ENCODE results near the gene ABCB11. TPM values are rescaled to one million over a fixed set of nuclear protein-coding genes. Genes with fewer than 3 reads are reported as not detected.

The ABCB11 gene
- total RNA-seq, 1 donor, result not detected

GRCh38 chr2:168944065-168944464, 87.1 kb downstream of the ABCB11 start:
- H3K9me3 ChIP-seq (ENCODE audit: low read depth, low read length), result no peaks in the 10 kb centered on the region
- no peak overlapping the region for H3K4me3 ChIP-seq (ENCODE audit: insufficient read depth, low read length)
- H3K79me2 ChIP-seq (ENCODE audit: insufficient read depth, low read length), result no peaks in the 10 kb centered on the region
- H3K27me3 ChIP-seq (ENCODE audit: insufficient read depth, low read length), result peaks cover 11% of the 10 kb centered on the region
- H4K20me1 ChIP-seq (ENCODE audit: insufficient read depth, low read length), result no peaks in the 10 kb centered on the region
- DNase-seq (ENCODE audit: insufficient read length, low spot score, missing footprints), result no peak
- no peaks in the 10 kb centered on the region for H3K36me3 ChIP-seq (ENCODE audit: insufficient read depth, low read length)
- TF ChIP-seq CTCF (IDR thresholded peaks at IDR 0.05; ENCODE audit: extremely low read depth, low read depth, low read length), result no peak
- H3K4me2 ChIP-seq (ENCODE audit: insufficient read depth, low read length), result no peak overlapping the region
- no peak overlapping the region for H2AFZ ChIP-seq (ENCODE audit: low read length)
- H3K27ac ChIP-seq (ENCODE audit: low read depth, low read length), result no peak overlapping the region
- no peaks in the 10 kb centered on the region for H3K4me1 ChIP-seq (ENCODE audit: insufficient read depth, low read length)

GRCh38 chr2:168941297-168941696, 89.8 kb downstream of the ABCB11 start:
- no peak for DNase-seq (ENCODE audit: insufficient read length, low spot score, missing footprints)
- H3K79me2 ChIP-seq (ENCODE audit: insufficient read depth, low read length), result no peaks in the 10 kb centered on the region
- no peaks in the 10 kb centered on the region for H4K20me1 ChIP-seq (ENCODE audit: insufficient read depth, low read length)
- peaks cover 7% of the 10 kb centered on the region for H3K27me3 ChIP-seq (ENCODE audit: insufficient read depth, low read length)
- H3K4me3 ChIP-seq (ENCODE audit: insufficient read depth, low read length), result no peak overlapping the region
- peaks cover 7% of the 10 kb centered on the region for H3K4me1 ChIP-seq (ENCODE audit: insufficient read depth, low read length)
- H3K9me3 ChIP-seq (ENCODE audit: low read depth, low read length), result no peaks in the 10 kb centered on the region
- no peak overlapping the region for H3K4me2 ChIP-seq (ENCODE audit: insufficient read depth, low read length)
- no peaks in the 10 kb centered on the region for H3K36me3 ChIP-seq (ENCODE audit: insufficient read depth, low read length)
- H3K27ac ChIP-seq (ENCODE audit: low read depth, low read length), result no peak overlapping the region
- no peak for TF ChIP-seq CTCF (IDR thresholded peaks at IDR 0.05; ENCODE audit: extremely low read depth, low read depth, low read length)
- no peak overlapping the region for H2AFZ ChIP-seq (ENCODE audit: low read length)

- H3K9me3 ChIP-seq (ENCODE audit: low read depth, low read length), result no peaks in the 10 kb centered on the region
- H3K4me2 ChIP-seq (ENCODE audit: insufficient read depth, low read length), result no peak overlapping the region
- H3K36me3 ChIP-seq (ENCODE audit: insufficient read depth, low read length), result no peaks in the 10 kb centered on the region
- no peaks in the 10 kb centered on the region for H3K79me2 ChIP-seq (ENCODE audit: insufficient read depth, low read length)
- H4K20me1 ChIP-seq (ENCODE audit: insufficient read depth, low read length), result no peaks in the 10 kb centered on the region
- H3K4me1 ChIP-seq (ENCODE audit: insufficient read depth, low read length), result peaks cover 18% of the 10 kb centered on the region
- H3K27ac ChIP-seq (ENCODE audit: low read depth, low read length), result no peak overlapping the region
- DNase-seq (ENCODE audit: insufficient read length, low spot score, missing footprints), result no peak
- no peak overlapping the region for H3K4me3 ChIP-seq (ENCODE audit: insufficient read depth, low read length)
- peaks cover 5% of the 10 kb centered on the region for H3K27me3 ChIP-seq (ENCODE audit: insufficient read depth, low read length)
- TF ChIP-seq CTCF (IDR thresholded peaks at IDR 0.05; ENCODE audit: extremely low read depth, low read depth, low read length), result no peak
- no peak overlapping the region for H2AFZ ChIP-seq (ENCODE audit: low read length)
These were observed 91.2 kb downstream of the ABCB11 start for GRCh38 chr2:168939918-168940317.

- no peak for DNase-seq (ENCODE audit: insufficient read length, low spot score, missing footprints)
- no peak for TF ChIP-seq CTCF (IDR thresholded peaks at IDR 0.05; ENCODE audit: extremely low read depth, low read depth, low read length)
- Histone ChIP-seq H3K27ac (ENCODE audit: low read depth, low read length) (no peak overlapping the region), H3K9me3 (ENCODE audit: low read depth, low read length) (no peaks in the 10 kb centered on the region), H3K36me3 (ENCODE audit: insufficient read depth, low read length) (no peaks in the 10 kb centered on the region), H3K79me2 (ENCODE audit: insufficient read depth, low read length) (no peaks in the 10 kb centered on the region), H3K4me1 (ENCODE audit: insufficient read depth, low read length) (peaks cover 20% of the 10 kb centered on the region), H3K4me2 (ENCODE audit: insufficient read depth, low read length) (no peak overlapping the region), H4K20me1 (ENCODE audit: insufficient read depth, low read length) (no peaks in the 10 kb centered on the region), H2AFZ (ENCODE audit: low read length) (no peak overlapping the region), H3K27me3 (ENCODE audit: insufficient read depth, low read length) (no peaks in the 10 kb centered on the region), H3K4me3 (ENCODE audit: insufficient read depth, low read length) (no peak overlapping the region)
These were observed 92.1 kb downstream of the ABCB11 start for GRCh38 chr2:168939061-168939460.
